Measurements from ENCODE around the gene PRKRIP1.
"Not testable (repeated sequence)": the region's sequence is repeated elsewhere in the genome, so short reads cannot be mapped to it uniquely, and the experiment has no call there.

PRKRIP1 gene

GRCh38 chr7:102460467-102460866, 64.3 kb downstream of the PRKRIP1 start:
- no peak for DNase-seq

GRCh38 chr7:102463841-102464576, 67.8 kb downstream of the PRKRIP1 start:
- no peak for DNase-seq

GRCh38 chr7:102464577-102465280, 68.6 kb downstream of the PRKRIP1 start, which contains the start of the genes ALKBH4 and LRWD1:
ALKBH4 (minus strand) TSS chr7:102464863; CDS start chr7:102464836, 27 bp downstream.
LRWD1 (plus strand) TSS chr7:102464984; CDS start chr7:102465081, 97 bp downstream.
- peak; percentile 89 for DNase-seq

GRCh38 chr7:102466097-102466496, 69.9 kb downstream of the PRKRIP1 start:
- no peak for DNase-seq

GRCh38 chr7:102467581-102468477, 71.7 kb downstream of the PRKRIP1 start:
- no peak for DNase-seq

- DNase-seq, result no peak
Measured at GRCh38 chr7:102468478-102469350, 72.6 kb downstream of the PRKRIP1 start.

- no peak for DNase-seq
Measured at GRCh38 chr7:102469351-102469971, 73.3 kb downstream of the PRKRIP1 start.

GRCh38 chr7:102469972-102470825, 74.0 kb downstream of the PRKRIP1 start:
- DNase-seq, result no peak

- no peak for DNase-seq
Measured at GRCh38 chr7:102471791-102472125, 75.6 kb downstream of the PRKRIP1 start.

GRCh38 chr7:102472126-102473041, 76.2 kb downstream of the PRKRIP1 start:
- DNase-seq, result no peak

- DNase-seq, result no peak
Measured at GRCh38 chr7:102473271-102473991, 77.3 kb downstream of the PRKRIP1 start.

- not testable (repeated sequence) for DNase-seq
Measured at GRCh38 chr7:102474116-102474515, 78.0 kb downstream of the PRKRIP1 start.

GRCh38 chr7:102474736-102475435, 78.7 kb downstream of the PRKRIP1 start:
- not testable (repeated sequence) for DNase-seq
